ENCODE results near the gene RAB7A.

The RAB7A gene

GRCh38 chr3:128788268-128788869 lies 62.4 kb downstream of the RAB7A start:
- no peak for DNase-seq (ENCODE audit: low read depth)

- DNase-seq (ENCODE audit: low read depth) = no peak
These were observed 68.2 kb downstream of the RAB7A start for GRCh38 chr3:128794067-128794768.

GRCh38 chr3:128794770-128795649 lies 69.0 kb downstream of the RAB7A start:
- DNase-seq (ENCODE audit: low read depth) = peak; percentile 23

- DNase-seq (ENCODE audit: low read depth) = no peak
These were observed 73.7 kb downstream of the RAB7A start for GRCh38 chr3:128799653-128800052.

GRCh38 chr3:128800241-128801187 lies 74.5 kb downstream of the RAB7A start:
- DNase-seq (ENCODE audit: low read depth) = no peak

- DNase-seq (ENCODE audit: low read depth) = no peak
These were observed 75.9 kb downstream of the RAB7A start for GRCh38 chr3:128801779-128802380.

GRCh38 chr3:128803307-128803706 lies 77.3 kb downstream of the RAB7A start:
- DNase-seq (ENCODE audit: low read depth) = no peak

GRCh38 chr3:128804017-128804810 lies 78.2 kb downstream of the RAB7A start:
- no peak for DNase-seq (ENCODE audit: low read depth)

GRCh38 chr3:128804811-128805155 lies 78.8 kb downstream of the RAB7A start:
- no peak for DNase-seq (ENCODE audit: low read depth)

GRCh38 chr3:128805772-128806171 lies 79.8 kb downstream of the RAB7A start:
- no peak for DNase-seq (ENCODE audit: low read depth)

GRCh38 chr3:128806588-128806987 lies 80.6 kb downstream of the RAB7A start:
- no peak for DNase-seq (ENCODE audit: low read depth)

- DNase-seq (ENCODE audit: low read depth) = no peak
These were observed 81.3 kb downstream of the RAB7A start for GRCh38 chr3:128807186-128807830.

GRCh38 chr3:128808672-128809071 lies 82.7 kb downstream of the RAB7A start:
- no peak for DNase-seq (ENCODE audit: low read depth)

GRCh38 chr3:128813097-128813496 lies 87.1 kb downstream of the RAB7A start:
- no peak for DNase-seq (ENCODE audit: low read depth)

GRCh38 chr3:128814060-128814459 lies 88.1 kb downstream of the RAB7A start:
- no peak for DNase-seq (ENCODE audit: low read depth)

GRCh38 chr3:128814519-128815317 lies 88.7 kb downstream of the RAB7A start:
- no peak for DNase-seq (ENCODE audit: low read depth)

GRCh38 chr3:128815318-128816064 lies 89.5 kb downstream of the RAB7A start:
- DNase-seq (ENCODE audit: low read depth) = no peak

GRCh38 chr3:128818186-128818787 lies 92.3 kb downstream of the RAB7A start:
- no peak for DNase-seq (ENCODE audit: low read depth)

Measured in HS-27A (cell line).